CD8-positive, alpha-beta memory T cell (primary cell): ENCODE data around the gene RAD51B. TPM values are rescaled to one million over a fixed set of nuclear protein-coding genes. Genes with fewer than 3 reads are reported as not detected.

Experiments
- CTCF ChIA-PET: fragments of 350-600 bp; sonication (Branson Sonifier 250); formaldehyde crosslinking; loops from one replicate; lab custom pipeline; 2021; ENCODE audit warnings: antibody characterized with exemption; lab: Charles Lee
- POLR2A ChIA-PET: fragments of 350-600 bp; sonication (Branson Sonifier 250); formaldehyde crosslinking; loops from one replicate; lab custom pipeline; 2021; ENCODE audit warnings: antibody characterized with exemption; lab: Charles Lee
- DNase-seq, 5 donors: peaks; one replicate each; pipeline versions ENCODE4 v3.0.0 to v3.0.0-alpha.2; 2020 to 2022; ENCODE audit warnings: mixed read lengths in 1 of 5
- H3K27ac ChIP-seq: one replicate; pipeline ENCODE4 v1.7.0; 2013; ENCODE audit warnings: low read depth, mild to moderate bottlenecking, low read length, moderate library complexity
- H3K27me3 ChIP-seq: 2 replicates; pipeline ENCODE4 v1.7.0; 2013; ENCODE audit warnings: low read length, mild to moderate bottlenecking; ENCODE audit not compliant: insufficient read depth, poor library complexity, severe bottlenecking
- H3K36me3 ChIP-seq: 2 replicates; pipeline ENCODE4 v1.7.0; 2013; ENCODE audit warnings: mild to moderate bottlenecking, low read length, moderate library complexity; ENCODE audit not compliant: insufficient read depth
- H3K4me1 ChIP-seq: 2 replicates; pipeline ENCODE4 v1.7.0; 2013; ENCODE audit warnings: mild to moderate bottlenecking, low read length, moderate library complexity; ENCODE audit not compliant: insufficient read depth
- H3K4me3 ChIP-seq: 2 replicates; pipeline ENCODE4 v1.7.0; 2013; ENCODE audit warnings: mild to moderate bottlenecking, low read length
- H3K9me3 ChIP-seq: 2 replicates; pipeline ENCODE4 v1.7.0; 2013; ENCODE audit warnings: mild to moderate bottlenecking, low read length
- H3K27ac Mint-ChIP-seq, 8 donors: one replicate each; pipeline ENCODE4 v1.8.0; 2020 to 2021; ENCODE audit warnings: mixed read lengths in 8 of 8, mild to moderate bottlenecking in 6 of 8, inconsistent platforms in 3 of 8, moderate library complexity in 3 of 8
- H3K27me3 Mint-ChIP-seq, 2 donors: one replicate each; pipeline ENCODE4 v1.8.0; 2020 to 2021; ENCODE audit warnings: mixed read lengths in 2 of 2, mild to moderate bottlenecking in 1 of 2, moderate library complexity in 1 of 2
- H3K36me3 Mint-ChIP-seq, 3 donors: one replicate each; pipeline ENCODE4 v1.8.0; 2020 to 2021; ENCODE audit warnings: mixed read lengths in 3 of 3, inconsistent platforms in 1 of 3, mild to moderate bottlenecking in 1 of 3
- H3K4me1 Mint-ChIP-seq, 3 donors: one replicate each; pipeline ENCODE4 v1.8.0; 2020 to 2021; ENCODE audit warnings: mixed read lengths in 3 of 3, inconsistent platforms in 1 of 3, mild to moderate bottlenecking in 1 of 3
- H3K4me3 Mint-ChIP-seq, 7 donors: one replicate each; pipeline ENCODE4 v1.8.0; 2020 to 2021; ENCODE audit warnings: mixed read lengths in 7 of 7, mild to moderate bottlenecking in 6 of 7, moderate library complexity in 4 of 7, inconsistent platforms in 2 of 7
- H3K9me3 Mint-ChIP-seq, 5 donors: one replicate each; pipeline ENCODE4 v1.8.0; 2020 to 2022; ENCODE audit warnings: mixed read lengths in 5 of 5, mild to moderate bottlenecking in 3 of 5, moderate library complexity in 2 of 5, inconsistent platforms in 1 of 5
- polyA plus RNA-seq: library from polyadenylated mRNA; unstranded; fragments of 300-500 nt; fragmentation: Illumina TruSeq; gene quantifications from one replicate; pipeline ENCODE4 v1.2.3, GENCODE V29; 2021
- total RNA-seq, 2 experiments: library from RNA; stranded (reverse); gene quantifications; one replicate each; pipeline ENCODE4 v1.2.3, GENCODE V29; 2021

The RAD51B gene
- total and polyA plus RNA-seq, 3 experiments from 2014 or later = 15.7 to 22.9 (median 17.4) TPM

DNA sequence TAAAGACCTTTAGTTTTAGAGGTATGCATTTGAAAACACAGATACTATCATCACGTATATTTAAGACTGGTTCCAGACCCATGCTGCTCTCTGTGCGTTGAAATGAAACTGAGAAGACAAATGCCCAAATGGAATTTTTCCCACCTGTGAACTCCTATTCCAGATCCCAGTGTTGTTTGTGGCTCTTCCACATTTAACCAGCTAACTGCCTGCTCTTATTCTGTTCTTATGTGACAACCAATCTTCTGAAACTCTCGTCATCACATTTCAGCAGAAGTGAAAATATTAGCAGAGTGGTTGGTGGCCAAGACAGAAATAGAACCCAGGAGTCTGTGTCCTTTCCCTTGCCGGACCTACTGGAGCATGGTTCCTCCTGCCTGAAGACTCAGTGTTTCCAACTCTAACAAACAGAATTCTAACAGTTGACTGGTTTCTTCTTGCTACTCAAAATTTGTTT is 460.2 kb downstream of the RAD51B start:
- no peak for DNase-seq
- no peaks in the 10 kb centered on the region for H3K9me3 Mint-ChIP-seq
- H3K27ac ChIP-seq = no peak overlapping the region

DNA sequence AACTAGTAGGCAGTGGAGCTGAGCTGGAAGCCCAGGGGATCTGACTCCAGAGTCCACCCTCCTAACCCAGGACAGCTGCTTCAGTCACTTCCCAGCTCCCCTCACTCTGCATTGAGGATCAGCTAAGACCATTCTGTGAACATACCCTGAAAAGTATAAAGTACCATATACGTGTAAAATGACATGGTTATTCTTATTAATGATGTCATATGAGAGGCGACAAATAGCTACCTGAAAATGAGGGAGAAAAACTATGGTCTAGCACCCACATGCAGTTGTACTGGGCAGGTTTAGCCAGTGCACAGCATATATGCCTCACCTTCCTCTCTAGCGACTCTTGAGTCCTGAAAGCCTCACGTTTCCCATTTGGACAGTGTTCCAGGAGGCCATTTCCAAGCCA is 461.9 kb downstream of the RAD51B start:
- no peaks in the 10 kb centered on the region for H3K9me3 Mint-ChIP-seq
- peaks cover 52 to 56% (median 55%) of the 10 kb centered on the region in 3 donors for H3K4me1 Mint-ChIP-seq
- Histone ChIP-seq H3K27me3 (no peaks in the 10 kb centered on the region), H3K4me1 (peaks cover 60% of the 10 kb centered on the region), H3K9me3 (no peaks in the 10 kb centered on the region), H3K36me3 (no peaks in the 10 kb centered on the region), H3K4me3 (no peak overlapping the region), H3K27ac (no peak overlapping the region)
- DNase-seq = no peak
- H3K27ac Mint-ChIP-seq = peak overlapping the region; percentile 72 to 97 (median 86)
- ChIA-PET CTCF (interaction anchor here (1.1 to 4.3 kb wide), 2 partner anchors 12 to 508 kb away, joined by 3 to 39 read pairs; no protein-coding TSS in a partner anchor), POLR2A (no interaction called here)
- no peak overlapping the region for H3K4me3 Mint-ChIP-seq
- H3K27me3 Mint-ChIP-seq = no peaks in the 10 kb centered on the region
- H3K36me3 Mint-ChIP-seq = peaks cover 0 to 3% (median 0%) of the 10 kb centered on the region in 3 donors

More for the DNA sequence above, 460.2 kb downstream of the RAD51B start:
- Mint-ChIP-seq H3K4me3 (no peak overlapping the region), H3K27me3 (no peaks in the 10 kb centered on the region), H3K4me1 (peaks cover 48 to 53% (median 49%) of the 10 kb centered on the region in 3 donors), H3K36me3 (no peaks in the 10 kb centered on the region), H3K27ac (no peak overlapping the region)
- peaks cover 55% of the 10 kb centered on the region for H3K4me1 ChIP-seq
- H3K4me3 ChIP-seq = no peak overlapping the region
- ChIA-PET CTCF (no interaction called here), POLR2A (no interaction called here)
- no peaks in the 10 kb centered on the region for H3K27me3 ChIP-seq
- H3K36me3 ChIP-seq = no peaks in the 10 kb centered on the region
- no peaks in the 10 kb centered on the region for H3K9me3 ChIP-seq

DNA sequence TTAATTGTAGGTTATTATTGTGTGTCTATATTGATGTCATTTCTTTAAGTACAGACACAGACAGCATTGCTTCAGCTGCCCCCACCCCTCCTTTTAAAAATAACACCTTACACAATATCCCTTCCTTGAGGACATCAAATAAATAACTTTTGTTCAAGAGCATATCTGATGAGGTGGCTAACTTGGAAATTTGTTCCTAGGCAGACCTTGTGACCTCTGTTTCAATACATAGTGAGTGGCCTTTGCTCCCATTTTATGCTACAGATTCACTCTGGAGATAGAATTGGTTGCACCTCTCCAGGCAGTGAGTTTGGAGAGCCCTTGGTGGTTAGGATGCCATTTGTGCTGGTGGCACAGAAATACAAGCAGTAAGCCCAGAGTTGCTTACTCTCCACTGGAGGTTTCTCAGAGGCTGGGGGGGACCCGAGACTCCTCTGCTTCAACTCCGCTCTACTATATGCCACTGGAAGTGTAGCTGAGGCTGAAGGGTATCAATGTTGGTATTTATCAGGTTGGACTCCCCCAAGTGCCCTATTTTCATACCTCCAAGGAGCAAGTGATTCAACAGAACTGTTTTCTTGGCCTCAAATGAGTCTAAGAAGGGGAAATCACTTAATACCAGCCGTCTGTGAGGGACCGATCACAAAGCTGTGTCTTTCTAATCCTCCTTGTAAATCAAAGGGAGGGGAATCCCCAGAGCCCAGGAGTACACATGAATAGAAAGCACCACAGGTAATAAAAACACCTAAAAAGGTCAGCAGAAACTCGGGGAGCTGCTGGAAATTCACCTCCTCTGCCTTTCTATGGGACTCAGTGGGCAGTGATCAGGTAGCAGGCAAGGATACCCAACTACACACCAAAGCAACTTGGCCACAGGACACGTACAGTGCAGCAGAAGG is 463.1 kb downstream of the RAD51B start:
- H3K27me3 ChIP-seq = no peaks in the 10 kb centered on the region
- H3K27ac Mint-ChIP-seq = peak overlapping the region; percentile 89 to 97 (median 94)
- DNase-seq = peak in 4 of 5 donors; percentile 18 to 62 (median 49)
- H3K27ac ChIP-seq = peak overlapping the region; percentile 52
- no peaks in the 10 kb centered on the region for H3K27me3 Mint-ChIP-seq
- H3K4me3 Mint-ChIP-seq = peak overlapping the region; percentile 21 to 78 (median 65)
- H3K9me3 Mint-ChIP-seq = no peaks in the 10 kb centered on the region
- H3K4me1 ChIP-seq = peaks cover 66% of the 10 kb centered on the region
- H3K4me3 ChIP-seq = peak overlapping the region; percentile 3
- no peaks in the 10 kb centered on the region for H3K9me3 ChIP-seq
- ChIA-PET CTCF (interaction anchor here (0.7 to 4.3 kb wide), 10 partner anchors 9 to 534 kb away, joined by 3 to 39 read pairs (median 4); no protein-coding TSS in a partner anchor), POLR2A (interaction anchor here (0.6 to 2.5 kb wide), 9 partner anchors 225 to 533 kb away, joined by 3 to 18 read pairs (median 8); partner anchors contain the start of gene ZFP36L1)
- peaks cover 63 to 69% (median 64%) of the 10 kb centered on the region in 3 donors for H3K4me1 Mint-ChIP-seq
- no peaks in the 10 kb centered on the region for H3K36me3 ChIP-seq
- peaks cover 0 to 3% (median 0%) of the 10 kb centered on the region in 3 donors for H3K36me3 Mint-ChIP-seq

DNA sequence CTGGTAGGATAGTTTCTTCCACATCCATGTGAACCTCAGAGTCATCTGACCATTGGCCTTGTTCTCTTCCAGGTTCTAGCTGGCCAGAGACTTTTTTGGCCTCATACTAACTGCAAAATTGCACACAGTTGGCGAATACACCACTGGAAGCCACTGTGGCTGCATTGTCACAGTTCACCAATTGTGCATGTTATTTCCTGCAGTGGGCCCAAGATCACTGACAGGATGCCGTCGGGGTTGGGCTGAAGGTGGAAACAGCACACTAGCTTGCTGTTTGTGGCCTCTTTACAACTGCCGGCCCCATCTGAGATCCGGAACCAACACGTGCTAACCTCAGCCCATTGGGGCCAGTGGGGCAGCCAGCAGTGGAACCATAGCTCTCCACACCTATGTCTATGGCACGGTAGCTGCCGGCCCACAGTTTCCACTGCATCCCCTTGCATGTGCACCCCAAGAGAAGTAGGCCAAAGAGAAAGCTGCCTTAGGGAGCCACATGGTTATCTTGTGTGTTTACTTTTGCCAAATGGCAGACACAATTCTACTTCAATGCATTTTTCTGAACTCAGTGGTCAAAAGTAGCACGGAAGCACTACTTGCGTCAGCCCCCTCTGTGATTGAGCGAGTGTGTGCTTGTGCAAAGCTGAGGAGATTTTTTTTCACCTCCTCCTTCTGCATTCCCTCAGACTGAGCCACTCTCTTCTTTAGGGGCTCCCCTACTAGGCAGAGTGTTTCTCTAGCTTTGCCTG is 464.0 kb downstream of the RAD51B start:
- peak; percentile 42 to 77 (median 65) for DNase-seq
- Histone ChIP-seq H3K27ac (peak overlapping the region; percentile 52), H3K27me3 (no peaks in the 10 kb centered on the region), H3K36me3 (no peaks in the 10 kb centered on the region), H3K4me1 (peaks cover 68% of the 10 kb centered on the region), H3K9me3 (no peaks in the 10 kb centered on the region), H3K4me3 (peak overlapping the region; percentile 3)
- ChIA-PET POLR2A (interaction anchor here (0.6 to 2.5 kb wide), 9 partner anchors 224 to 532 kb away, joined by 3 to 18 read pairs (median 8); partner anchors contain the start of gene ZFP36L1), CTCF (interaction anchor here (0.7 to 4.3 kb wide), 12 partner anchors 8 to 533 kb away, joined by 3 to 39 read pairs (median 4); no protein-coding TSS in a partner anchor)
- Mint-ChIP-seq H3K4me3 (peak overlapping the region; percentile 21 to 83 (median 65)), H3K27ac (peak overlapping the region; percentile 89 to 97 (median 94)), H3K9me3 (no peaks in the 10 kb centered on the region), H3K36me3 (peaks cover 0 to 3% (median 0%) of the 10 kb centered on the region in 3 donors), H3K4me1 (peaks cover 64 to 71% (median 65%) of the 10 kb centered on the region in 3 donors), H3K27me3 (no peaks in the 10 kb centered on the region)

DNA sequence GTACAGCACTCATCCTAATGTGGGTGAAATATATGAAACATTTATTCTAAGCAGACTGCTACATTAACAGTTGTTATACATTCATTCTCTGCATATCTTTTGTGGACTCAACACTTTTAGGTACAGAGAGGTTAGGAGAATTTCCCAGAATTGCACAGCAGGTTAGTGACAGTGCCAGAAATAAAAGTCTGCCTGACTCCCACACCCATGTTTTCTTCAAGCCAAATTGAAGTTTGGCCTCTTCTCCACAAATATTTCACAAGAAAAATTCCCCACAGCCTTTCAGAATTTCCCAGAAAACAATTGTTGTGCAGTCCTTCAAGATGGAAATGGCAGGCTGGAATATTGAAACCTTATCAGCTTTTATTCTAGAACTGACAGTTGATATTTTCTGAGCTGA is 464.8 kb downstream of the RAD51B start:
- no peak overlapping the region for H3K27ac ChIP-seq
- no peaks in the 10 kb centered on the region for H3K27me3 Mint-ChIP-seq
- peaks cover 65 to 71% (median 67%) of the 10 kb centered on the region in 3 donors for H3K4me1 Mint-ChIP-seq
- peak overlapping the region; percentile 89 to 97 (median 95) for H3K27ac Mint-ChIP-seq
- no peaks in the 10 kb centered on the region for H3K9me3 Mint-ChIP-seq
- H3K36me3 Mint-ChIP-seq = peaks cover 0 to 3% (median 0%) of the 10 kb centered on the region in 3 donors
- ChIA-PET CTCF (interaction anchor here (1.0 to 4.3 kb wide), 9 partner anchors 8 to 533 kb away, joined by 3 to 39 read pairs (median 6); no protein-coding TSS in a partner anchor), POLR2A (interaction anchor here (1.2 to 2.5 kb wide), 5 partner anchors 399 to 511 kb away, joined by 3 to 18 read pairs (median 8); partner anchors contain the start of gene ZFP36L1)
- H3K4me3 ChIP-seq = no peak overlapping the region
- peaks cover 68% of the 10 kb centered on the region for H3K4me1 ChIP-seq
- DNase-seq = no peak
- H3K27me3 ChIP-seq = no peaks in the 10 kb centered on the region
- H3K4me3 Mint-ChIP-seq = peak overlapping the region in 5 of 7 donors; percentile 52 to 78 (median 65)
- no peaks in the 10 kb centered on the region for H3K9me3 ChIP-seq
- no peaks in the 10 kb centered on the region for H3K36me3 ChIP-seq

DNA sequence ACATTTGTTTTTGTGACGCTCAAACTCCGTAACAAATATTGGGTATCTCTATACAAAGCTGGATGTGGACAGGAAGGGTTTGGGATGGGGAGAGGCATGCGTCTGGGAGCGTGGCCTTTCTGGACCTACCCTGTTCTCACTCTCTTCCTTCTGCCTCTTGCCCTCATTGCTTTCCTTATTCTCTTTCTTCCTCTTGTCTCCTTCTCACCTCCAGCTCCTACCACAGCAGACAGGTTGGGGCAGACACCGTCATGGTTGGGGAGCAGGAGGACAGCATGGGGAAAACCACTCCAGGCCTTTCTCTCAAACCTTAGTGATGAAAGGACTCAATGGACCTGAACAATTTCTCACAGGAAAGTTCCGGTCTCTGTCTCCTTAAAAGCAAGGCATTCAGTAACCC is 465.3 kb downstream of the RAD51B start:
- Histone ChIP-seq H3K9me3 (no peaks in the 10 kb centered on the region), H3K27me3 (no peaks in the 10 kb centered on the region), H3K27ac (peak overlapping the region; percentile 38), H3K4me3 (peak overlapping the region; percentile 13), H3K4me1 (peaks cover 67% of the 10 kb centered on the region), H3K36me3 (no peaks in the 10 kb centered on the region)
- peak overlapping the region in 6 of 7 donors; percentile 58 to 82 (median 72) for H3K4me3 Mint-ChIP-seq
- peak overlapping the region; percentile 89 to 97 (median 96) for H3K27ac Mint-ChIP-seq
- ChIA-PET POLR2A (interaction anchor here (0.9 to 2.5 kb wide), 4 partner anchors 222 to 511 kb away, joined by 3 to 18 read pairs (median 4); no protein-coding TSS in a partner anchor), CTCF (interaction anchor here (1.0 to 4.3 kb wide), 6 partner anchors 9 to 532 kb away, joined by 3 to 39 read pairs (median 6); no protein-coding TSS in a partner anchor)
- no peak for DNase-seq
- peaks cover 65 to 71% (median 67%) of the 10 kb centered on the region in 3 donors for H3K4me1 Mint-ChIP-seq
- H3K36me3 Mint-ChIP-seq = peaks cover 0 to 3% (median 0%) of the 10 kb centered on the region in 3 donors
- no peaks in the 10 kb centered on the region for H3K9me3 Mint-ChIP-seq
- no peaks in the 10 kb centered on the region for H3K27me3 Mint-ChIP-seq
